Heart left ventricle (tissue), 16 donors: Measurements from ENCODE around the gene FNDC10. TPM values are rescaled to one million over a fixed set of nuclear protein-coding genes. Genes with fewer than 3 reads are reported as not detected.

Source experiments
- ATAC-seq, 4 donors: fragments of 200-7000 bp; cut with Tn5 transposase; one replicate each; pipeline ENCODE4 v1.9.1; 2020 to 2022; ENCODE audit warnings: moderate library complexity in 4 of 4, mild to moderate bottlenecking in 3 of 4, moderate number of reproducible peaks in 1 of 4
- DNase-seq, 5 donors: peaks; one replicate each; pipeline ENCODE4 v3.0.0-alpha.2; 2020
- H3K27ac ChIP-seq, 12 donors: fragments of 200-600 bp; sonication (generic) in 4 of 12; one replicate each; pipeline versions ENCODE4 v1.5.0 to v1.8.0; 2016 to 2022; ENCODE audit warnings: mild to moderate bottlenecking in 2 of 12
- H3K27me3 ChIP-seq, 9 donors: fragments of 200-600 bp; sonication (generic) in 2 of 9; one replicate each; pipeline versions ENCODE4 v1.5.1 to v1.8.0; 2016 to 2022; ENCODE audit warnings: mild to moderate bottlenecking in 3 of 9
- H3K36me3 ChIP-seq, 9 donors: fragments of 200-600 bp; sonication (generic) in 2 of 9; one replicate each; pipeline versions ENCODE4 v1.5.0 to v1.8.0; 2018 to 2022; ENCODE audit warnings: mild to moderate bottlenecking in 2 of 9
- H3K4me1 ChIP-seq, 12 donors: fragments of 200-600 bp; sonication (generic) in 4 of 12; one replicate each; pipeline versions ENCODE4 v1.5.0 to v1.8.0; 2016 to 2022; ENCODE audit warnings: mild to moderate bottlenecking in 3 of 12
- H3K4me3 ChIP-seq, 12 donors: fragments of 200-600 bp; sonication (generic) in 4 of 12; one replicate each; pipeline versions ENCODE4 v1.5.0 to v1.8.0; 2017 to 2022; ENCODE audit warnings: mild to moderate bottlenecking in 9 of 12, moderate library complexity in 4 of 12
- H3K9me3 ChIP-seq, 12 donors: fragments of 200-600 bp; sonication (generic) in 4 of 12; one replicate each; pipeline versions ENCODE4 v1.5.0 to v1.8.0; 2016 to 2022; ENCODE audit warnings: mild to moderate bottlenecking in 1 of 12
- CTCF ChIP-seq, 12 donors: fragments of 200-600 bp; sonication (generic) in 4 of 12; IDR thresholded peaks; one replicate each; pipeline versions ENCODE4 v1.5.0 to v1.8.0; 2018 to 2022; ENCODE audit warnings: antibody characterized with exemption in 12 of 12, mild to moderate bottlenecking in 5 of 12
- POLR2A ChIP-seq, 2 donors: fragments of 450-650 bp; IDR thresholded peaks; one replicate each; pipeline ENCODE4 v1.6.1; 2017; ENCODE audit warnings: antibody characterized with exemption in 2 of 2, mild to moderate bottlenecking in 2 of 2, moderate library complexity in 2 of 2
- WGBS, 4 donors: extraction: QIAGEN DNeasy Blood & Tissue Kit in 2 of 4; methylation state at CpG; one replicate each; pipeline versions ENCODE4 v1.1.5 to v1.1.7; 2013 to 2018; 5-methylcytosine and 5-hydroxymethylcytosine counted together
- intact Hi-C, 10 donors: fragments of 100-400 bp; cut with DNase I; formaldehyde crosslinking; loops; one replicate each; pipeline versions ENCODE4 v1.11.1 to v1.14.2; 2022
- polyA plus RNA-seq, 2 donors: library from polyadenylated mRNA; stranded (reverse); fragments of 200-250 nt; gene quantifications; one replicate each; pipeline ENCODE4 v1.2.3, GENCODE V29; 2013
- total RNA-seq, 9 donors: library from RNA; depleted of rRNA in 2 of 9; stranded (reverse); fragments of >200 nt in 2 of 9; fragmentation: NEBNext Ultra II Directional in 3 of 9; extraction: Animal tissue kit (Norgen Biotek cat#: 25700) in 3 of 9; gene quantifications; one replicate each; pipeline versions ENCODE4 v1.1.0 to v1.2.4, GENCODE V29; 2016 to 2023
- donor health status: ischemic (EF 13 %, LVEDD 7.1; RV severe dilation, severe dysfunction).
- donor health status: healthy with polysubstance abuse.
- donor health status: DM: no; HTN: yes; CAD: no.
- donor health status: DM: no; HTN: no; CAD: no.
- donor health status: ischemic (EF 25% LVEDD 6.9; RV normal size, moderate dysfunction).
- donor health status: ischemic (EF 25% LVEDD 5.7; RV mildly dilated, moderate dysfunction).
- donor health status: healthy.
- donor health status: DM: yes; HTN: yes; CAD: no.
- donor health status: ischemic (EF 35%, LVEDD 5.7; RV mildly dilated, moderate dysfunction).
- donor health status: nonischemic (EF 11% LVEDD 7.7; RV severe dilation, severe dysfunction).
- donor health status: DM: yes; HTN: yes; CAD: no.
- donor health status: PGD.
- donor health status: ischemic (EF 29% LVEDD 5.4; RV normal size, mild dysfunction).
- donor health status: nonischemic (EF 23%, LVEDD 6.1; RV moderate dilation, normal function).

Gene FNDC10
- total and polyA plus RNA-seq, 11 donors, result 1.1 to 6.7 (median 3.6) TPM

GRCh38 chr1:1599030-1599934 is 653 bp downstream of the FNDC10 start:
- intact Hi-C loops, result no loop called here
- Histone ChIP-seq H3K4me3 (peak overlapping the region in 9 of 12 donors; percentile 10 to 56 (median 35)), H3K4me1 (peaks cover 0 to 31% (median 11%) of the 10 kb centered on the region in 12 donors), H3K27me3 (peaks cover 6 to 61% (median 24%) of the 10 kb centered on the region in 9 donors), H3K27ac (no peak overlapping the region), H3K9me3 (no peaks in the 10 kb centered on the region), H3K36me3 (no peaks in the 10 kb centered on the region)
- TF ChIP-seq POLR2A (IDR thresholded peaks at IDR 0.05), result no peak
- no peak for TF ChIP-seq CTCF (IDR thresholded peaks at IDR 0.05)
- ATAC-seq (peak in 1 of 4 donors; percentile 31), DNase-seq (peak in 2 of 5 donors; percentile 29 to 63)
- 8 to 28% (median 10%) methylated on average over 53 to 111 of the region's 111 CpGs for WGBS, 4 donors

GRCh38 chr1:1598720-1599029 is 1.3 kb downstream of the FNDC10 start:
- Histone ChIP-seq H3K4me1 (peaks cover 0 to 31% (median 11%) of the 10 kb centered on the region in 12 donors), H3K27me3 (peaks cover 6 to 61% (median 24%) of the 10 kb centered on the region in 9 donors), H3K9me3 (no peaks in the 10 kb centered on the region), H3K27ac (no peak overlapping the region), H3K36me3 (no peaks in the 10 kb centered on the region), H3K4me3 (no peak overlapping the region)
- 78 to 98% (median 86%) methylated on average over 12 to 13 of the region's 13 CpGs for WGBS, 4 donors
- intact Hi-C loops, result no loop called here
- ATAC-seq (no peak), DNase-seq (peak in 1 of 5 donors; percentile 20)
- no peak for TF ChIP-seq POLR2A (IDR thresholded peaks at IDR 0.05)
- TF ChIP-seq CTCF (IDR thresholded peaks at IDR 0.05), result no peak

DNA sequence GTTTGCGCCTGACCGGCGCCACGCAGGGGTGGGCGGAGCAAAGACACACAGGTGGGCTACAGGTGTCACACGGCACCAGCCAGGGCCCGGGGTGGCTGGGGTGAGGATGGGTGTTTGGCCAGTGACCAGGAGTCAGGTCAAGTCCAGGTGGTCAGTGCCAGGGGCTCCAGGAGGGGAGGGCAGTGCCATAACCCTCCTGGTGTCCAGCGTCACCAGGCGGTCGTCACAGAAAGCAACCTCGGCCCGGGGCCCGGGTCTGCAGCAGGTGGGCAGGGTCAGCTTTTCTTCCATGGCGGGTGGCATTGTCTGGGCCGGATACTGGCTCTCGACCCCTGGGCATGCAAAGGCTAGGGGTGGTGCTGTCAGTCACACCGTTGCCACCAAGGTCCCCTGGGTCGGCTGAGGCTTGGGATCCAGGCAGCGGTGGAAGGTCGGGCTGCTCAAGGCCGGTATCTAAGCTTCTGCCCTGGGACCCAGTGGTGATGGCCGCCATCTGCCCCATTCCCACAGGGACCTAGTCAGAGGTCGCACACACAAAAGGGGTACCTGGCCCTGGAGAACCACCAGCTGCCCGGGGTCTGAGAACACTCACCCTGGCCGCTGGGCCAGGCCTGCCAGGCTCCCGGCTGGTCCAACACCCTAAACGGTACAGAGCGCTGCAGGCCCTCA is 1.8 kb downstream of the FNDC10 start:
- ATAC-seq (no peak), DNase-seq (peak in 2 of 5 donors; percentile 26 to 61)
- TF ChIP-seq CTCF (IDR thresholded peaks at IDR 0.05) (no peak), POLR2A (IDR thresholded peaks at IDR 0.05) (no peak)
- 84 to 88% (median 86%) methylated on average over 17 to 28 of the region's 28 CpGs for WGBS, 4 donors
- Histone ChIP-seq H3K27ac (no peak overlapping the region), H3K27me3 (peaks cover 6 to 61% (median 24%) of the 10 kb centered on the region in 9 donors), H3K4me1 (peaks cover 0 to 31% (median 11%) of the 10 kb centered on the region in 12 donors), H3K36me3 (no peaks in the 10 kb centered on the region), H3K4me3 (no peak overlapping the region), H3K9me3 (no peaks in the 10 kb centered on the region)
- intact Hi-C loops, result no loop called here
